HK-2 (cell line): ENCODE measurements around the gene MTF1.
"Not testable (repeated sequence)": the region's sequence is repeated elsewhere in the genome, so short reads cannot be mapped to it uniquely, and the experiment has no call there.

ENCODE experiments used
- DNase-seq: peaks from one replicate; pipeline ENCODE4 v3.0.0-alpha.2; 2018; ENCODE audit not compliant: unreplicated experiment

MTF1 gene

GRCh38 chr1:37793773-37794371, 65.5 kb downstream of the MTF1 start, which contains the start of gene MANEAL:
MANEAL (plus strand) TSS chr1:37793847; CDS start chr1:37794183, 336 bp downstream.
- DNase-seq = peak; percentile 68

- no peak for DNase-seq
Observed at GRCh38 chr1:37792943-37793686, 66.3 kb downstream of the MTF1 start.

GRCh38 chr1:37782491-37782890, 76.9 kb downstream of the MTF1 start:
- no peak for DNase-seq

- no peak for DNase-seq
Observed at GRCh38 chr1:37778654-37779053, 80.7 kb downstream of the MTF1 start.

GRCh38 chr1:37776946-37777516, 82.4 kb downstream of the MTF1 start:
- no peak for DNase-seq

- DNase-seq = not testable (repeated sequence)
Observed at GRCh38 chr1:37771440-37771839, 88.0 kb downstream of the MTF1 start.

GRCh38 chr1:37767488-37767887, 91.9 kb downstream of the MTF1 start:
- DNase-seq = no peak

GRCh38 chr1:37765916-37766664, 93.3 kb downstream of the MTF1 start:
- no peak for DNase-seq

GRCh38 chr1:37764888-37765441, 94.4 kb downstream of the MTF1 start, which contains the start of gene EPHA10:
EPHA10 (minus strand) TSS chr1:37765120; CDS start chr1:37765066, 54 bp downstream.
- no peak for DNase-seq

- peak; percentile 34 for DNase-seq
Observed at GRCh38 chr1:37764414-37764825, 95.0 kb downstream of the MTF1 start.

GRCh38 chr1:37763791-37764413, 95.5 kb downstream of the MTF1 start:
- no peak for DNase-seq

- DNase-seq = no peak
Observed at GRCh38 chr1:37762516-37762915, 96.9 kb downstream of the MTF1 start.

GRCh38 chr1:37761416-37762095, 97.8 kb downstream of the MTF1 start:
- DNase-seq = no peak
